ENCODE measurements around the gene GARNL3.
A peak's percentile ranks its signal among the peaks of the same experiment; 100 is the strongest.

The GARNL3 gene

GRCh38 chr9:127344368-127345000 lies 79.9 kb downstream of the GARNL3 start:
- no peak overlapping the region for H3K4me2 ChIP-seq (ENCODE audit: low read length)
- no peak overlapping the region for H2AFZ ChIP-seq (ENCODE audit: low read length)
- H3F3A ChIP-seq (ENCODE audit: insufficient read depth, low read length), result no peaks in the 10 kb centered on the region
- no peaks in the 10 kb centered on the region for H3K9me2 ChIP-seq (ENCODE audit: low read depth, low read length)
- no peaks in the 10 kb centered on the region for H3K36me3 ChIP-seq (ENCODE audit: insufficient read depth, low read length)
- no peak for TF ChIP-seq EZH2 (IDR thresholded peaks at IDR 0.05; ENCODE audit: borderline replicate concordance, low read length)
- TF ChIP-seq CTCF (IDR thresholded peaks at IDR 0.05; ENCODE audit: low read length), result no peak
- no peaks in the 10 kb centered on the region for H3K4me1 ChIP-seq (ENCODE audit: insufficient read depth, low read length, severe bottlenecking)
- H3K9ac ChIP-seq (ENCODE audit: low read length), result no peak overlapping the region
- H3K4me3 ChIP-seq (ENCODE audit: low read depth, low read length, poor library complexity, severe bottlenecking), result no peak overlapping the region
- H3K27ac ChIP-seq (ENCODE audit: low read depth, low read length, poor library complexity, severe bottlenecking), result no peak overlapping the region
- H4K20me1 ChIP-seq (ENCODE audit: insufficient read depth, low read length), result no peaks in the 10 kb centered on the region
- no peaks in the 10 kb centered on the region for H3K9me3 ChIP-seq (ENCODE audit: low read length)
- H3K79me2 ChIP-seq (ENCODE audit: insufficient read depth, low read length), result no peaks in the 10 kb centered on the region
- H3K27me3 ChIP-seq (ENCODE audit: insufficient read depth, low read length), result no peaks in the 10 kb centered on the region

- Histone ChIP-seq H3K4me1 (ENCODE audit: insufficient read depth, low read length, severe bottlenecking) (no peaks in the 10 kb centered on the region), H3K9ac (ENCODE audit: low read length) (no peak overlapping the region), H2AFZ (ENCODE audit: low read length) (no peak overlapping the region), H3K9me2 (ENCODE audit: low read depth, low read length) (no peaks in the 10 kb centered on the region), H4K20me1 (ENCODE audit: insufficient read depth, low read length) (no peaks in the 10 kb centered on the region), H3K27ac (ENCODE audit: low read depth, low read length, poor library complexity, severe bottlenecking) (no peak overlapping the region), H3K79me2 (ENCODE audit: insufficient read depth, low read length) (no peaks in the 10 kb centered on the region), H3K36me3 (ENCODE audit: insufficient read depth, low read length) (no peaks in the 10 kb centered on the region), H3K4me2 (ENCODE audit: low read length) (no peak overlapping the region), H3F3A (ENCODE audit: insufficient read depth, low read length) (no peaks in the 10 kb centered on the region), H3K4me3 (ENCODE audit: low read depth, low read length, poor library complexity, severe bottlenecking) (no peak overlapping the region), H3K27me3 (ENCODE audit: insufficient read depth, low read length) (no peaks in the 10 kb centered on the region; the same call in 1 of the 2 replicates), H3K9me3 (ENCODE audit: low read length) (no peaks in the 10 kb centered on the region)
- TF ChIP-seq CTCF (IDR thresholded peaks at IDR 0.05; ENCODE audit: low read length), result no peak
- no peak for TF ChIP-seq EZH2 (IDR thresholded peaks at IDR 0.05; ENCODE audit: borderline replicate concordance, low read length)
Observed at GRCh38 chr9:127345566-127345965, 81.0 kb downstream of the GARNL3 start.

- no peaks in the 10 kb centered on the region for H3K9me2 ChIP-seq (ENCODE audit: low read depth, low read length)
- H3K9ac ChIP-seq (ENCODE audit: low read length), result no peak overlapping the region
- TF ChIP-seq EZH2 (IDR thresholded peaks at IDR 0.05; ENCODE audit: borderline replicate concordance, low read length), result no peak
- TF ChIP-seq CTCF (IDR thresholded peaks at IDR 0.05; ENCODE audit: low read length), result peak; percentile 31; the same call in 1 of the 2 replicates
- no peaks in the 10 kb centered on the region for H3K9me3 ChIP-seq (ENCODE audit: low read length)
- H3K4me3 ChIP-seq (ENCODE audit: low read depth, low read length, poor library complexity, severe bottlenecking), result no peak overlapping the region
- H3F3A ChIP-seq (ENCODE audit: insufficient read depth, low read length), result no peaks in the 10 kb centered on the region
- H3K27me3 ChIP-seq (ENCODE audit: insufficient read depth, low read length), result no peaks in the 10 kb centered on the region; the same call in 1 of the 2 replicates
- no peaks in the 10 kb centered on the region for H3K36me3 ChIP-seq (ENCODE audit: insufficient read depth, low read length)
- H3K79me2 ChIP-seq (ENCODE audit: insufficient read depth, low read length), result no peaks in the 10 kb centered on the region
- no peaks in the 10 kb centered on the region for H3K4me1 ChIP-seq (ENCODE audit: insufficient read depth, low read length, severe bottlenecking)
- no peak overlapping the region for H3K27ac ChIP-seq (ENCODE audit: low read depth, low read length, poor library complexity, severe bottlenecking)
- no peak overlapping the region for H2AFZ ChIP-seq (ENCODE audit: low read length)
- H4K20me1 ChIP-seq (ENCODE audit: insufficient read depth, low read length), result no peaks in the 10 kb centered on the region
- H3K4me2 ChIP-seq (ENCODE audit: low read length), result no peak overlapping the region
Observed at GRCh38 chr9:127346584-127346983, 82.0 kb downstream of the GARNL3 start.

Measured in OCI-LY1 (cell line).